ENCODE data around the gene SECISBP2L. TPM values are rescaled to one million over a fixed set of nuclear protein-coding genes. Genes with fewer than 3 reads are reported as not detected.

Gene SECISBP2L
- total and polyA plus RNA-seq, 2 donors (not counting 3 experiments of a cell fraction or from before 2014, with no cell fraction given): 23.1 to 52.3 TPM

DNA sequence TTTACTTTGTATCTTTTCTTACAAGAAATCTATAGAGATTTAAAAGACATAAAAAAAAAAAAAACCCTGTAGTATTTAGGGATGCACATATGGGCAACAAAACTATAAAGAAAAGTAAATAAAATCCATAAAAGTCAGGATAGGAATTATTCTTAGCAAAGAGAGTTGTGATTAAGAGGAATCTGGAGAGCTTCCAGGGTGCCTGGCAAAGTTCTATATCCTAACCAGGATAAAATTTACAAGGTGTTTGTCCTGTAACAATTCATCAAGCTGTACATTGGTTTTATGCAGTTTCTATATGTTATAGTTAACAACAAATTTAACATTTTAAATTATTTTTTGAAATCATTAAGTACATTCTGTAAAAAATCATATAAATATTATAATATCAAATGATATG lies 7.9 kb downstream of the SECISBP2L start:
- DNase-seq (ENCODE audit: low read depth, low spot score) (no peak), FAIRE-seq (no peak)
- Histone ChIP-seq H3K27me3 (ENCODE audit: control insufficient read depth in 2 of 2, insufficient read depth in 2 of 2, low read length in 2 of 2) (no peaks in the 10 kb centered on the region), H3K36me3 (ENCODE audit: control insufficient read depth in 2 of 2, extremely low read depth in 1 of 2, insufficient read depth in 2 of 2, low read length in 2 of 2) (peaks cover 0 to 8% of the 10 kb centered on the region in 2 experiments), H3K9me1 (replicated peaks; ENCODE audit: control insufficient read depth, extremely low read depth, insufficient read depth, low read length) (no peaks in the 10 kb centered on the region), H3K9ac (replicated peaks; ENCODE audit: extremely low read depth, insufficient read depth, low read length) (no peak overlapping the region), H3K4me3 (replicated peaks in 1 of 3; ENCODE audit: insufficient read depth in 1 of 3, low read depth in 1 of 3, low read length in 3 of 3) (no peak overlapping the region), H3K79me2 (ENCODE audit: control insufficient read depth, insufficient read depth, low read length) (peaks cover 24% of the 10 kb centered on the region), H3K4me1 (ENCODE audit: control insufficient read depth, extremely low read depth, insufficient read depth, low read length) (no peaks in the 10 kb centered on the region), H2AFZ (ENCODE audit: low read depth, low read length) (no peak overlapping the region), H3K4me2 (ENCODE audit: insufficient read depth, low read length) (no peak overlapping the region), H4K20me1 (replicated peaks; ENCODE audit: control insufficient read depth, extremely low read depth, insufficient read depth, low read length) (peaks cover 5% of the 10 kb centered on the region), H3K27ac (ENCODE audit: insufficient read depth, low read depth, low read length) (no peak overlapping the region), H3K9me3 (replicated peaks; ENCODE audit: control insufficient read depth, insufficient read depth, low read length) (no peaks in the 10 kb centered on the region)
- POLR2A ChIA-PET: no interaction called here
- TF ChIP-seq CTCF (IDR thresholded peaks at IDR 0.05; ENCODE audit: extremely low read depth in 1 of 2, insufficient read depth in 1 of 2, low read depth in 1 of 2, low read length in 2 of 2) (no peak), MAX (IDR thresholded peaks at IDR 0.05; ENCODE audit: insufficient read depth, insufficient read length) (no peak), POLR2A (IDR thresholded peaks at IDR 0.05; ENCODE audit: low read depth, low read length) (no peak), GATA2 (IDR thresholded peaks at IDR 0.05; ENCODE audit: insufficient read depth, insufficient read length, low read depth, low read length) (no peak), FOS (IDR thresholded peaks at IDR 0.05; ENCODE audit: borderline replicate concordance, insufficient read depth, low read length) (no peak), POLR2AphosphoS5 (IDR thresholded peaks at IDR 0.05; ENCODE audit: insufficient read depth, low read depth, low read length) (no peak), JUN (IDR thresholded peaks at IDR 0.05; ENCODE audit: borderline replicate concordance, insufficient read depth, insufficient read length, low read depth) (no peak), EZH2 (IDR thresholded peaks at IDR 0.05; ENCODE audit: borderline replicate concordance, low read depth, low read length, severe bottlenecking) (no peak), MYC (IDR thresholded peaks at IDR 0.05; ENCODE audit: low read depth, low read length) (no peak)
- CTCF ChIA-PET: interaction anchor here (0.8 to 2.3 kb wide), 4 partner anchors 8 to 117 kb away, joined by 3 to 13 read pairs (median 3); partner anchors contain the start of genes COPS2 and SECISBP2L
- dilution Hi-C loops (cut with MboI; ENCODE audit: extremely low pct_ligation_motif_present, low sequenced_read_pairs): no loop called here
- BruUV-seq (replicated peaks): no TSS peak
- intact Hi-C loops (cut with micrococcal nuclease): no loop called here

Data from endothelial cell of umbilical vein (primary cell).